GM18909 (cell line): ENCODE measurements around the gene NOL12.

ENCODE experiments used
- ATAC-seq: cut with Tn5 transposase; IDR thresholded peaks from one replicate; pipeline ENCODE4 v1.9.1; 2021; ENCODE audit warnings: mild to moderate bottlenecking; ENCODE audit not compliant: unreplicated experiment, poor library complexity

The NOL12 gene

GRCh38 chr22:37741312-37741795, 55.2 kb downstream of the NOL12 start:
- no peak for ATAC-seq

GRCh38 chr22:37742376-37743171, 56.4 kb downstream of the NOL12 start:
- no peak for ATAC-seq
